Spleen (tissue), 11 donors: ENCODE data around the gene DNAJB13. TPM values are rescaled to one million over a fixed set of nuclear protein-coding genes. Genes with fewer than 3 reads are reported as not detected.

ENCODE experiments used
- DNase-seq: peaks from one replicate; pipeline ENCODE4 v3.0.0-alpha.2; 2020
- H3K27ac ChIP-seq, 8 donors: fragments of 200-600 bp; sonication (generic) in 7 of 8; 1 replicate in 4 of 8; 2 replicates in 4 of 8; pipeline versions ENCODE4 v1.5.0 to v1.8.0; 2016 to 2021; ENCODE audit warnings: inconsistent platforms in 4 of 8, mild to moderate bottlenecking in 4 of 8, moderate library complexity in 1 of 8
- H3K27me3 ChIP-seq, 7 donors: fragments of 200-600 bp; sonication (generic) in 6 of 7; replicated peaks in 1 of 7; 1 replicate in 4 of 7; 2 replicates in 3 of 7; pipeline versions ENCODE4 v1.5.0 to v1.8.0; 2016 to 2021; ENCODE audit warnings: inconsistent platforms in 3 of 7, mild to moderate bottlenecking in 1 of 7
- H3K36me3 ChIP-seq, 6 donors: fragments of 200-600 bp; sonication (generic) in 5 of 6; 1 replicate in 4 of 6; 2 replicates in 2 of 6; pipeline versions ENCODE4 v1.5.0 to v1.8.0; 2016 to 2021; ENCODE audit warnings: inconsistent platforms in 2 of 6
- H3K4me1 ChIP-seq, 6 donors: fragments of 200-600 bp; sonication (generic) in 5 of 6; 1 replicate in 3 of 6; 2 replicates in 3 of 6; pipeline versions ENCODE4 v1.5.0 to v1.8.0; 2016 to 2021; ENCODE audit warnings: inconsistent platforms in 3 of 6
- H3K4me3 ChIP-seq, 8 donors: fragments of 200-600 bp; sonication (generic) in 7 of 8; 1 replicate in 4 of 8; 2 replicates in 4 of 8; pipeline versions ENCODE4 v1.5.0 to v1.8.0; 2016 to 2021; ENCODE audit warnings: inconsistent platforms in 4 of 8, mild to moderate bottlenecking in 4 of 8, moderate library complexity in 2 of 8
- H3K9me3 ChIP-seq, 8 donors: fragments of 200-600 bp; sonication (generic) in 7 of 8; 1 replicate in 4 of 8; 2 replicates in 4 of 8; pipeline versions ENCODE4 v1.5.0 to v1.8.0; 2016 to 2021; ENCODE audit warnings: inconsistent platforms in 4 of 8
- POLR2A ChIP-seq, 3 donors: fragments of 450-650 bp; IDR thresholded peaks; one replicate each; pipeline ENCODE4 v1.5.1; 2017; ENCODE audit warnings: antibody characterized with exemption in 3 of 3, mild to moderate bottlenecking in 1 of 3
- POLR2AphosphoS5 ChIP-seq, 3 donors: sonication (generic); formaldehyde crosslinking; IDR thresholded peaks; one replicate each; pipeline ENCODE4 v1.5.1; 2017; ENCODE audit warnings: antibody characterized with exemption in 3 of 3
- WGBS, 5 donors: extraction: QIAGEN DNeasy Blood & Tissue Kit in 3 of 5; methylation state at CpG; one replicate each; pipeline versions ENCODE4 v1.1.5 to v1.1.7; 2013 to 2018; 5-methylcytosine and 5-hydroxymethylcytosine counted together
- intact Hi-C: fragments of 100-400 bp; cut with DNase I; formaldehyde crosslinking; loops from one replicate; pipeline ENCODE4 v1.15.0; 2023; ENCODE audit warnings: low total_unique reads
- polyA plus RNA-seq, 3 donors: library from polyadenylated mRNA; stranded (reverse); fragments of 200-250 nt; gene quantifications; one replicate each; pipeline ENCODE4 v1.2.1, GENCODE V29; 2013
- total RNA-seq, 7 donors: library from RNA; depleted of rRNA in 3 of 7; stranded (reverse); fragments of >200 nt in 3 of 7; fragmentation: NEBNext Ultra II Directional in 4 of 7; extraction: Animal tissue kit (Norgen Biotek cat#: 25700) in 4 of 7; gene quantifications; one replicate each; pipeline versions ENCODE4 v1.1.0 to v1.2.1, GENCODE V29; 2016 to 2021
- TF ChIP-seq, protein P1 (sequence below), 11 experiments: fragments of 200-600 bp in 7 of 11; fragments of 450-650 bp in 4 of 11; sonication (generic) in 4 of 11; IDR thresholded peaks in 8 of 11; conservative IDR thresholded peaks in 3 of 11; 1 replicate in 7 of 11; 2 replicates in 4 of 11; pipeline versions ENCODE4 v1.4.0 to v1.8.0; 2016 to 2021; ENCODE audit warnings: antibody characterized with exemption in 11 of 11, inconsistent platforms in 4 of 11, mild to moderate bottlenecking in 1 of 11
- donor health status: healthy with polysubstance abuse.
- donor health status: DM: no; HTN: no; CAD: no; lungs with moderate emphysema.
- donor health status: DM: no; HTN: no; CAD: no.
- donor health status: Bipolar disorder and iron deficiency.
- donor health status: healthy.
- donor health status: DM: no; HTN: no; CAD: no.
- donor health status: DM: yes; HTN: yes; CAD: no.

Gene DNAJB13
- total and polyA plus RNA-seq, 10 donors, result 0.04 to 0.32 (median 0.06) TPM; not detected in 7

DNA sequence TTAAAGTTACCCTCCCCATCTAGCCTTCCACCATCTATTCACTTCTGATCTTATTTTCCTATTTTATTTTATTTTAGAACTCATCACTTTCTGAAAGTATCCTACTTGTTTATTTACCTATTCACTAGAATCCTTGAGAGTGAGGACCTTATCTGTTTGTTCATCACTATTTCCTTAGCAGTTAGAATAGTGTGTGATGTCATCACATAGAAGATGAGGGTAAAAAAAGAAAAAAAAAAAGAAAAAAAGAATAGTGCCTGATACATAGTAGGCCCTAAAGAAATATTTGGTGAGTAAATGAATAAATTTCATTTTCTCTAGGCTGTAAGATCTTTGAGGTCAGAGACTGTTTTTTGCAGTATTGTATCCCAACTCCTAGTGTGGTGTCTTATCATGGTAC, 37.4 kb upstream of the DNAJB13 start:
- no peak for DNase-seq
- Histone ChIP-seq H3K27ac (no peak overlapping the region), H3K4me1 (no peaks in the 10 kb centered on the region), H3K4me3 (no peak overlapping the region), H3K9me3 (no peaks in the 10 kb centered on the region), H3K27me3 (no peaks in the 10 kb centered on the region), H3K36me3 (peaks cover 0 to 100% (median 78%) of the 10 kb centered on the region in 6 donors)
- TF ChIP-seq POLR2A (IDR thresholded peaks at IDR 0.05), result no peak
- intact Hi-C loops, result no loop called here

DNA sequence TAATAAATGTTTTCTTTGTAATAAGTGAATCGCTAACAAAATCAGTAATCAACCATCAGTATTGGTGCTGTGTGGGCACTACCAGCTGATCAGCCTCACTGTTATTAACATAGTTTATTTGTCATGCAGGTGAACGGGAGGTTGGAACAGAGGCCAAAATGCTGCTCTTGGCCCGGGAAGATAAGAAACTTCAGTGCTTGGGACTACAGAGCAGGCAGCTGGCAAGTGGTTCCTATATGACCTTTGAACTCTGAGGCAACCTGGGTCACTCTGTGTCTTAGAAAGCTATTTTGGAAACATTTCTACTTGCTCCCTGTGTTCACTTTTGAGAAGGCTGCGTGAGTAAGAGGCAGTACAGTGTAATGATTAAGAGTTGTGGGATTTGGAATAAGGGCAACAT, 36.5 kb upstream of the DNAJB13 start:
- no peak for DNase-seq
- Histone ChIP-seq H3K36me3 (peaks cover 0 to 100% (median 84%) of the 10 kb centered on the region in 6 donors), H3K9me3 (no peaks in the 10 kb centered on the region), H3K4me3 (no peak overlapping the region), H3K27ac (no peak overlapping the region), H3K4me1 (no peaks in the 10 kb centered on the region), H3K27me3 (no peaks in the 10 kb centered on the region)
- intact Hi-C loops, result no loop called here
- WGBS, 5 donors, result 87 to 94% (median 94%) methylated on average over 4 of the region's 4 CpGs
- TF ChIP-seq POLR2A (IDR thresholded peaks at IDR 0.05) (no peak), POLR2AphosphoS5 (IDR thresholded peaks at IDR 0.05) (no peak)
- TF ChIP-seq, protein P1, sequence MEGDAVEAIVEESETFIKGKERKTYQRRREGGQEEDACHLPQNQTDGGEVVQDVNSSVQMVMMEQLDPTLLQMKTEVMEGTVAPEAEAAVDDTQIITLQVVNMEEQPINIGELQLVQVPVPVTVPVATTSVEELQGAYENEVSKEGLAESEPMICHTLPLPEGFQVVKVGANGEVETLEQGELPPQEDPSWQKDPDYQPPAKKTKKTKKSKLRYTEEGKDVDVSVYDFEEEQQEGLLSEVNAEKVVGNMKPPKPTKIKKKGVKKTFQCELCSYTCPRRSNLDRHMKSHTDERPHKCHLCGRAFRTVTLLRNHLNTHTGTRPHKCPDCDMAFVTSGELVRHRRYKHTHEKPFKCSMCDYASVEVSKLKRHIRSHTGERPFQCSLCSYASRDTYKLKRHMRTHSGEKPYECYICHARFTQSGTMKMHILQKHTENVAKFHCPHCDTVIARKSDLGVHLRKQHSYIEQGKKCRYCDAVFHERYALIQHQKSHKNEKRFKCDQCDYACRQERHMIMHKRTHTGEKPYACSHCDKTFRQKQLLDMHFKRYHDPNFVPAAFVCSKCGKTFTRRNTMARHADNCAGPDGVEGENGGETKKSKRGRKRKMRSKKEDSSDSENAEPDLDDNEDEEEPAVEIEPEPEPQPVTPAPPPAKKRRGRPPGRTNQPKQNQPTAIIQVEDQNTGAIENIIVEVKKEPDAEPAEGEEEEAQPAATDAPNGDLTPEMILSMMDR (IDR thresholded peaks at IDR 0.05 in 8 of 11, conservative IDR thresholded peaks at IDR 0.05 in 3 of 11), result no peak

DNA sequence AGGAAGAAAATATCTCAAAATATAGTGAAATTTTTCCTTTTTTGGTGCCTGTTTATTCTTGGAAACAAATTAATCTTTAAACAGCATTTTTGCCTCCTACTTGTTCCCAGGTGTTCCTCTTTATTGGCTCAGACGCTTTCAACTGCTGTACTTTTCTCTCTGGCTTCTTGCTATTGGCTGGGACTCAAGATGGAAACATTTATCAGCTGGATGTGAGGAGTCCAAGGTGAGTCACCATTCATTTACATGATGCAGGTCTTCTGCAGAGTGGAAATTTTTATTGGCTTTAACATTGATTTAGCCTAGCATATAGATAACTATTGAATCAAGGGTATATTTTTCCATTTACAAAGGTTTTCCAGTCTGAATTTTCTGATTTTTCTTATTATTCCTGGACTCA, 34.4 kb upstream of the DNAJB13 start:
- intact Hi-C loops, result no loop called here
- DNase-seq, result no peak

GRCh38 chr11:73921180-73921579, 29.6 kb upstream of the DNAJB13 start:
- Histone ChIP-seq H3K4me1 (no peaks in the 10 kb centered on the region), H3K27ac (no peak overlapping the region), H3K36me3 (peaks cover 0 to 100% (median 74%) of the 10 kb centered on the region in 6 donors), H3K27me3 (no peaks in the 10 kb centered on the region), H3K4me3 (no peak overlapping the region), H3K9me3 (no peaks in the 10 kb centered on the region)
- no peak for TF ChIP-seq POLR2AphosphoS5 (IDR thresholded peaks at IDR 0.05)
- TF ChIP-seq POLR2A (IDR thresholded peaks at IDR 0.05), result no peak
- TF ChIP-seq, protein P1 (IDR thresholded peaks at IDR 0.05 in 8 of 11, conservative IDR thresholded peaks at IDR 0.05 in 3 of 11), result no peak
- DNase-seq, result no peak
- 94 to 97% (median 96%) methylated on average over 4 of the region's 4 CpGs for WGBS, 5 donors
- intact Hi-C loops, result no loop called here

More for the DNA sequence above, 34.4 kb upstream of the DNAJB13 start:
- H3K4me1 ChIP-seq, result no peaks in the 10 kb centered on the region
- H3K9me3 ChIP-seq, result no peaks in the 10 kb centered on the region
- no peak for TF ChIP-seq POLR2AphosphoS5 (IDR thresholded peaks at IDR 0.05)
- no peak for TF ChIP-seq POLR2A (IDR thresholded peaks at IDR 0.05)
- TF ChIP-seq, protein P1 (IDR thresholded peaks at IDR 0.05 in 8 of 11, conservative IDR thresholded peaks at IDR 0.05 in 3 of 11), result no peak
- no peak overlapping the region for H3K4me3 ChIP-seq
- peaks cover 0 to 100% (median 83%) of the 10 kb centered on the region in 6 donors for H3K36me3 ChIP-seq
- no peak overlapping the region for H3K27ac ChIP-seq
- H3K27me3 ChIP-seq, result no peaks in the 10 kb centered on the region
- 74 to 92% (median 86%) methylated on average over 1 of the region's 1 CpG for WGBS, 5 donors

GRCh38 chr11:73929388-73929787, 21.4 kb upstream of the DNAJB13 start:
- no peaks in the 10 kb centered on the region for H3K9me3 ChIP-seq
- no peaks in the 10 kb centered on the region for H3K4me1 ChIP-seq
- H3K36me3 ChIP-seq, result peaks cover 0 to 99% (median 68%) of the 10 kb centered on the region in 6 donors
- no peak for TF ChIP-seq POLR2A (IDR thresholded peaks at IDR 0.05)
- TF ChIP-seq, protein P1 (IDR thresholded peaks at IDR 0.05 in 8 of 11, conservative IDR thresholded peaks at IDR 0.05 in 3 of 11), result no peak
- no peak for TF ChIP-seq POLR2AphosphoS5 (IDR thresholded peaks at IDR 0.05)
- H3K4me3 ChIP-seq, result no peak overlapping the region
- H3K27me3 ChIP-seq, result no peaks in the 10 kb centered on the region
- intact Hi-C loops, result no loop called here
- 96 to 100% (median 98%) methylated on average over 2 of the region's 2 CpGs for WGBS, 5 donors
- DNase-seq, result no peak
- no peak overlapping the region for H3K27ac ChIP-seq
